MM.1S (cell line): ENCODE measurements around the gene OIT3.
"Not testable (repeated sequence)": the region's sequence is repeated elsewhere in the genome, so short reads cannot be mapped to it uniquely, and the experiment has no call there.

ENCODE experiments used
- DNase-seq: peaks from one replicate; pipeline ENCODE4 v3.0.0-alpha.2; 2015
- H2AFZ ChIP-seq: fragments of 300-600 bp; sonication (generic); 2 replicates; pipeline ENCODE4 v1.6.0; 2016; ENCODE audit warnings: antibody characterized with exemption, low read length
- H3F3A ChIP-seq: fragments of 300-600 bp; sonication (generic); 2 replicates; pipeline ENCODE4 v1.6.1; 2016; ENCODE audit warnings: mild to moderate bottlenecking, antibody characterized with exemption, low read length, moderate library complexity, mixed read lengths; ENCODE audit not compliant: insufficient read depth
- H3K27ac ChIP-seq: fragments of 300-600 bp; sonication (generic); 2 replicates; pipeline ENCODE4 v1.5.1; 2016; ENCODE audit warnings: mild to moderate bottlenecking, low read length
- H3K27me3 ChIP-seq: fragments of 300-600 bp; sonication (generic); replicated peaks from 2 replicates; pipeline ENCODE4 v1.6.0; 2016; ENCODE audit warnings: low read length; ENCODE audit not compliant: insufficient read depth
- H3K36me3 ChIP-seq: fragments of 300-600 bp; sonication (generic); replicated peaks from 2 replicates; pipeline ENCODE4 v1.6.1; 2016; ENCODE audit warnings: mild to moderate bottlenecking, low read length, mixed read lengths; ENCODE audit not compliant: insufficient read depth
- H3K4me1 ChIP-seq: fragments of 300-600 bp; sonication (generic); 2 replicates; pipeline ENCODE4 v1.6.1; 2016; ENCODE audit warnings: low read length, mixed read lengths
- H3K4me2 ChIP-seq: fragments of 300-600 bp; sonication (generic); 2 replicates; pipeline ENCODE4 v1.6.0; 2016; ENCODE audit warnings: low read depth, low read length
- H3K4me3 ChIP-seq: fragments of 300-600 bp; sonication (generic); 2 replicates; pipeline ENCODE4 v1.5.1; 2016; ENCODE audit warnings: low read length, mixed read lengths
- H3K79me2 ChIP-seq: fragments of 300-600 bp; sonication (generic); 2 replicates; pipeline ENCODE4 v1.6.1; 2016; ENCODE audit warnings: mixed run types, low read length, mixed read lengths
- H3K9ac ChIP-seq: fragments of 300-600 bp; sonication (generic); 2 replicates; pipeline ENCODE4 v1.6.1; 2016; ENCODE audit warnings: low read length, mixed read lengths
- H3K9me2 ChIP-seq: fragments of 300-600 bp; sonication (generic); replicated peaks from 2 replicates; pipeline ENCODE4 v1.6.1; 2016; ENCODE audit warnings: mild to moderate bottlenecking, low read length, mixed read lengths; ENCODE audit not compliant: insufficient read depth
- H3K9me3 ChIP-seq: fragments of 300-600 bp; sonication (generic); replicated peaks from 2 replicates; pipeline ENCODE4 v1.6.1; 2016; ENCODE audit warnings: mild to moderate bottlenecking, low read length, mixed read lengths; ENCODE audit not compliant: insufficient read depth
- H4K20me1 ChIP-seq: fragments of 300-600 bp; sonication (generic); 2 replicates; pipeline ENCODE4 v1.6.1; 2016; ENCODE audit warnings: mild to moderate bottlenecking, low read length, moderate library complexity, mixed read lengths; ENCODE audit not compliant: insufficient read depth
- EZH2 ChIP-seq: fragments of 300-600 bp; sonication (generic); optimal IDR thresholded peaks from 2 replicates; pipeline ENCODE3; 2017; ENCODE audit warnings: low read depth, mild to moderate bottlenecking, antibody characterized with exemption, low read length, mixed read lengths
- EZH2phosphoT487 ChIP-seq: fragments of 300-600 bp; sonication (generic); IDR thresholded peaks from 2 replicates; pipeline ENCODE4 v1.6.1; 2018; ENCODE audit warnings: antibody characterized with exemption, low read length
- TF ChIP-seq, protein P1 (sequence below): fragments of 300-600 bp; sonication (generic); IDR thresholded peaks from 2 replicates; pipeline ENCODE4 v1.5.1; 2016; ENCODE audit warnings: antibody characterized with exemption, low read length, mixed read lengths

The OIT3 gene

GRCh38 chr10:72918352-72918751 lies 24.8 kb downstream of the OIT3 start:
- TF ChIP-seq, protein P1, sequence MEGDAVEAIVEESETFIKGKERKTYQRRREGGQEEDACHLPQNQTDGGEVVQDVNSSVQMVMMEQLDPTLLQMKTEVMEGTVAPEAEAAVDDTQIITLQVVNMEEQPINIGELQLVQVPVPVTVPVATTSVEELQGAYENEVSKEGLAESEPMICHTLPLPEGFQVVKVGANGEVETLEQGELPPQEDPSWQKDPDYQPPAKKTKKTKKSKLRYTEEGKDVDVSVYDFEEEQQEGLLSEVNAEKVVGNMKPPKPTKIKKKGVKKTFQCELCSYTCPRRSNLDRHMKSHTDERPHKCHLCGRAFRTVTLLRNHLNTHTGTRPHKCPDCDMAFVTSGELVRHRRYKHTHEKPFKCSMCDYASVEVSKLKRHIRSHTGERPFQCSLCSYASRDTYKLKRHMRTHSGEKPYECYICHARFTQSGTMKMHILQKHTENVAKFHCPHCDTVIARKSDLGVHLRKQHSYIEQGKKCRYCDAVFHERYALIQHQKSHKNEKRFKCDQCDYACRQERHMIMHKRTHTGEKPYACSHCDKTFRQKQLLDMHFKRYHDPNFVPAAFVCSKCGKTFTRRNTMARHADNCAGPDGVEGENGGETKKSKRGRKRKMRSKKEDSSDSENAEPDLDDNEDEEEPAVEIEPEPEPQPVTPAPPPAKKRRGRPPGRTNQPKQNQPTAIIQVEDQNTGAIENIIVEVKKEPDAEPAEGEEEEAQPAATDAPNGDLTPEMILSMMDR: no peak
- TF ChIP-seq EZH2phosphoT487 (no peak), EZH2 (no peak)
- Histone ChIP-seq H3K27ac (no peak overlapping the region), H3K4me3 (no peak overlapping the region), H3F3A (no peaks in the 10 kb centered on the region), H3K9ac (no peak overlapping the region), H4K20me1 (no peaks in the 10 kb centered on the region), H3K36me3 (no peaks in the 10 kb centered on the region), H3K4me2 (no peak overlapping the region), H3K9me3 (no peaks in the 10 kb centered on the region), H3K4me1 (no peaks in the 10 kb centered on the region), H2AFZ (no peak overlapping the region), H3K9me2 (no peaks in the 10 kb centered on the region), H3K79me2 (no peaks in the 10 kb centered on the region), H3K27me3 (no peaks in the 10 kb centered on the region)
- no peak for DNase-seq

GRCh38 chr10:72921147-72921683 lies 27.7 kb downstream of the OIT3 start:
- H3K27ac ChIP-seq, H3K9ac ChIP-seq, H3K79me2 ChIP-seq, H2AFZ ChIP-seq, H3K4me1 ChIP-seq, H3K4me3 ChIP-seq, H3K36me3 ChIP-seq, H3F3A ChIP-seq, H3K27me3 ChIP-seq, H3K9me2 ChIP-seq, H4K20me1 ChIP-seq, H3K9me3 ChIP-seq, DNase-seq, H3K4me2 ChIP-seq: not testable (repeated sequence)

DNA sequence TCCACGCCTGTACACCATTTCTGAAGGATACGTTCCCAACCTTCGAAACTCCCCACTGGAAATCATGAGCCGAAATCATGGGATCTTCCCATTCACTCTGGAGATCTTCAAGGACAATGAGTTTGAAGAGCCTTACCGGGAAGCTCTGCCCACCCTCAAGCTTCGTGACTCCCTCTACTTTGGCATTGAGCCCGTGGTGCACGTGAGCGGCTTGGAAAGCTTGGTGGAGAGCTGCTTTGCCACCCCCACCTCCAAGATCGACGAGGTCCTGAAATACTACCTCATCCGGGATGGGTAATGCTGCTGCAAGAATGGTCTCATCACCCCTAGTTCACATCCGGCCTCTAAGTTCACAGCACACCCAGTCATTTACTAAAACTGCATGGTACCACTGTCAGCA lies 30.8 kb downstream of the OIT3 start:
- Histone ChIP-seq H3K9me3 (no peaks in the 10 kb centered on the region), H3F3A (no peaks in the 10 kb centered on the region), H4K20me1 (no peaks in the 10 kb centered on the region), H3K9me2 (no peaks in the 10 kb centered on the region), H3K4me3 (no peak overlapping the region), H3K9ac (no peak overlapping the region), H3K4me1 (no peaks in the 10 kb centered on the region), H3K27me3 (no peaks in the 10 kb centered on the region), H3K36me3 (no peaks in the 10 kb centered on the region), H3K27ac (no peak overlapping the region), H3K79me2 (no peaks in the 10 kb centered on the region), H3K4me2 (no peak overlapping the region), H2AFZ (no peak overlapping the region)
- TF ChIP-seq EZH2phosphoT487 (no peak), EZH2 (no peak)
- TF ChIP-seq, protein P1: no peak
- no peak for DNase-seq

DNA sequence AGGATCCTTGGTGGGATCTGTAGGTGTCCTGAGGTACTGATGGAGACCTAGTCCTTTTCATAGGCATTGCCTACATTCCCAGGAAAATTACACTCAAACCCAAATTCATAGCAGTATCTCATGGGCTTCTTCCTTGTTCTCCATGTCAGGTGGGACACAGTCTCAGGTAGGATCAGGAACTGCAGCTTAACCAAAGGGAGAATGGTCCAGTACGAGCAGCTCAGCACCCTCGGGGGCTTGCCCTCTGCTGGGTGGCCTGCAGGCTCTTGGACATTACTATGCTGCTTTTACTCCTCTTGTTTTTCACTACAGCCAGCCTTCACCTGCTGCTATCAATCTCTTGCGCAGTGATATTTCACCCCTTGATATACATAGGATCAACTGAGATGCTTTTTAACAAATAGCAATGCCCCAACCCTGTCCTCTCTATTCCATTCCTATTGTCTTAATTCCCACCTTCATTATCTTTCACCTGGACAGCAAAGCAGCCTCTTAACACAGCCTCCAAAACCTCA lies 32.5 kb downstream of the OIT3 start:
- DNase-seq: no peak
- Histone ChIP-seq H3K27ac (no peak overlapping the region), H2AFZ (no peak overlapping the region), H3K4me2 (no peak overlapping the region), H3F3A (no peaks in the 10 kb centered on the region), H3K27me3 (no peaks in the 10 kb centered on the region), H3K9me2 (no peaks in the 10 kb centered on the region), H3K9me3 (no peaks in the 10 kb centered on the region), H3K36me3 (no peaks in the 10 kb centered on the region), H3K79me2 (no peaks in the 10 kb centered on the region), H3K9ac (no peak overlapping the region), H3K4me1 (no peaks in the 10 kb centered on the region), H3K4me3 (no peak overlapping the region), H4K20me1 (no peaks in the 10 kb centered on the region)
- TF ChIP-seq, protein P1: no peak
- TF ChIP-seq EZH2phosphoT487: no peak
- no peak for TF ChIP-seq EZH2
